Right hindlimb (tissue), 1 donor: ENCODE data around the gene ZNF664.

Source experiments
- DNase-seq: peaks from one replicate; pipeline ENCODE4 v3.0.0-alpha.2; 2018

The ZNF664 gene

GRCh38 chr12:123992118-123992825, 19.3 kb downstream of the ZNF664 start:
- no peak for DNase-seq

DNA sequence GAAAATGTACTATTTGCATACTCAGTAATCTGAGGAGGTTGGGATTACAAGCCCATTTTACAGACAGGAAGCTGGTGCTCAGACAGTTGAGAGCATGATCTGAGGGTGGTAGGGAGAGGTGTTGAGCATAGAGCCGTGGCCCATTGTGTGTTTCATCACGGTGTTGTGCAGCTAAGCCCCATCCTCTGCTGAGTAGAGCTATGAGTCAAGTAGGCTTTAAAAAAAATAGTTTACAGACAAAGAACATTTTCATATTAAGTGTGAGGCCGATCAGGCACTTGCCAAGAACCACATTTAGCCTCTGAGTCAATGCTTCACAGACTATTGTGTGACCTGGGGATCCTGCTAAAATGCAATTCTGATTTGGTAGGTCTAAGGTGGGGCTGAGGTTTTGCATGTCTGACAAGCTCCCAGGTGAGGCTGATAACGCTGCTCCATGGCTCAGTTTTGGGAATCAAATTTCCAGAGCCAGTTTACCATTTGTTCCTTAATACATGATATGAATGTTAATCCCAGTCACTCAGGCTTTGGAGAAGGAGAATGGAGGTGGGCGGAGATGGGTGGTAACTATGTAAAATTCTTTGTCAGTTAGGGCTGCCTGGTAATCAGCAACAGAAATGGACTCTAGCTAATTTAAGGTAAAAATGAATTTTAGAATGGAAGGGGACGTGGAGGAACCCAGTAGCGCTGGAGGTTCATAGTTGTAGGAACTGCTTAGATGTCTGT, 22.2 kb downstream of the ZNF664 start:
- no peak for DNase-seq

- no peak for DNase-seq
Measured at GRCh38 chr12:123996581-123996980, 23.6 kb downstream of the ZNF664 start.

GRCh38 chr12:123997033-123997822, 24.2 kb downstream of the ZNF664 start:
- DNase-seq: no peak

GRCh38 chr12:123997908-123998307, 24.9 kb downstream of the ZNF664 start:
- DNase-seq: no peak

DNA sequence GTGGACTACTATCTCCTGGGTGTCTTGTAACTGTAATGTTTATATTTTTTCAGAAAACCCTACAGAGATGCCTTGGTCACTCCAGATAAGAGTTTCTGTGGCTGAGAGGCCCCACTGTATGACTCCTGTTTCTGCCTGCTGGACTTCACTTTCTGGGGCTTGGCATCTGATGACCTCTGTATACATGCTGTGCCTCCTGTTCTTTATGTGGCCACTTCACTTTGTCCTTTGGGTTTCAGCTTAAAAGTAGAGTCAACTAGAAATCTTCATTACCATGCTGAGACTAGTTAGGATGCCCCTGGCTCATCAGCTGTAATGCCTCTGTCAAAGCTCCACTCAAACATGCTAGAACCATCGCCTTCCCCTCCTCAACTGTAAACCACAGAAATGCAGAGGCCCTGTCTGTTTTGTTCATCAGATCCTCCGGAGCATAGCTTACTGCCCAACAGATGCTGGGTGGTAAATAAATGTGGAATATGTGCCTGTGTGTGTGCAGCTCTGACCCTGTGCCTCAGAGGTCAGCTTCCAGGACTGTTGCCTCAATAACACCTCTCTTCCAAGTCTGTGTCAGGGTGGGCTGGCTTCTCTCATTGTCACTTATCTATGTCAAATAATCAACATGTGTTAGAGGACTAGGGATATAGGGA, 25.5 kb downstream of the ZNF664 start:
- DNase-seq: no peak

- DNase-seq: no peak
Measured at GRCh38 chr12:123998991-123999359, 26.0 kb downstream of the ZNF664 start.

- no peak for DNase-seq
Measured at GRCh38 chr12:124000111-124000510, 27.1 kb downstream of the ZNF664 start.

DNA sequence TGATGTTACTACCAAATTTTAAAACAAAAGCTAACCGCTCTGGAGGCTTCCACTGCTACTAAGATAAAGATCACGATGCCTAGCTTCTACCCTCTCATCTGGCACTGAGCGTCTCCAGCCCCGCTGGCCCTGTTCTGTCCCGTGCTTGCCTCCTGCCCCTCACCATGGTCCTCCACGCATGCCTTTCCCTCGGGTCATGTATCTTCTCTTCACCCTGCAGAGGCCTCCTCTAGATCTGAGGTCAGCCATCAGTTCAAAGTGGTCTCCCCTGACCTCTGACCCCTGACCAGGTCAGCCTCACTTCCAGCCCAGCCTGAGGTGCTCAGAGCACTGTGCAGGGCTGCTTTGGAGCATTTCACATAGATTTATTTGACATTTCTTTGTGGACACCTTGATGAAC, 28.3 kb downstream of the ZNF664 start:
- DNase-seq: no peak

DNA sequence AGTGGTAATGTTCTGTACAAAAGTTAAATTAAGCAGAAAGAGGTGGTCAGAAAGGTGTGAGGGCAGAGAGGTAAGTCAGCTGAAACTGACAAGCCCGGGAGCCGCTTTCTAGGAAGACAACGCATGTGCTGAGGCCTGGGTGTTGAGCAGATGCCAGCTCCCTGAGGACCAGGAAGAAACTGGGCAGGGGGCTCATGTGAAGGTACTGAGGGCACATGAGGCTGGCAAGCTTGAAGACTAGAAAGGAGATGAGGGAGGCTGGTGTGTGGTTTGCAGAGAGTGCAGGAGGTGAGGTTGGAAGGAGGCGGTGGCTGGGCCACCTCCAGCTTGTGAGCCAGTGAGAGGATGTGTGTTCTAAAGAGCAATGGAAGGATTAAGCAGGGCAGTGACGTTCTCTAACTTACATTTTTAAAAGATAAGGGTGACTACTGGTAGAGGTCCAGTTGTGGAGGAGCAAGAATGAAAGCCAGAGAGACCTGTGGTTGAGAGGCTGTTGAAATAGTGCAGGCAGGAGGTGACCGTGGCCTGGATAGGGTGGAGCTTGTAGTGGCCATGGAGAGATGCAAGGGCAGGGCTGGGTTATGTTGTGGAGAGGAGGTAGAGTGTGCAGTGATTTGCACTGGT, 29.1 kb downstream of the ZNF664 start:
- no peak for DNase-seq

DNA sequence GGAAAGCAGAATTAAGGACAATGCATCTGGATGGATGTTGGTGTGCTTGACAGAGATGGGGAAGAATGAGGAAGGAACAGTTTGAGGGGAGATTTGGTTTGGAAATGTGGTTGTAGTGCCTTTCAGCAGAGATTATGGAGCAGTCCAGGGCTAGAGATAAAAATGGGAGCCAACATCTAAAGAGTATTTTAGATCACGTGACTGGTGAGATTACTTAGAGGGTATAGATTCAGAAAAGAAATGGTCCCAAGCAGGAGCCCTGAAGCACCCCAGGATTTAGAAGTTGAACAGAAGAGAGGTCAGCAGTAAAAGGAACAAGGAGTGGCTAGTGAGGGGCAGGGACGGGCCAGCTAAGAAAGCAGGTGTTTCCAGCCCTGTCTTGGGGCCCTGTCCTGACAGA, 29.6 kb downstream of the ZNF664 start:
- no peak for DNase-seq

DNA sequence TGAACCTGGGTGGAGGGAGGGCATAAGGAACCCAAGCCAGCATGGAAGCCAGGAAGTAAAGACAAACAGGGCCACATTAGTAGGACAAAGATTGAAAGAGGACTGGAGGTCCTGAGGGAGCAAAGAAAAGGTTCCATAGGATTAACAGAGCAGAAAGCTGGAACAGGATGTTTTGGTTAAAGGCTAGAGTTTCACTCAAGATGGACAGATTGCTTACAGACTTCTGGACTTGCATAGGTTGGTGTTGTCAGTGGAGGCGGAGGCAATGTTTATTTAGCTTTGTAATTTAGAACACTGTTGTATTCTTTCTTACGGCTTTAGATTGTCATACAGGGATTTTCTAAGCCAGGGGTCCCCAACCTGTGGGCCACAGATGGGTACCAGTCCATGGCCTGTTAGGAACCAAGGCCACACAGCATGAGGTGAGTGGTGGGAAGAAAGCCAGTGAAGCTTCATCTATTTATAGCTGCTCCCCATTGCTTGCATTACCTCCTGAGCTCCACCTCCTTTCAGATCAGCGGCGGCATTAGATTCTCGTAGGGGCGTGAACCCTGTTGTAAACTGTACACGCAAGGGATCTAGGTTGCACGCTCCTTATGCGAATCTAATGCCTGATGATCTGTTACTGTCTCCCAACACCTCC, 31.3 kb downstream of the ZNF664 start:
- no peak for DNase-seq

DNA sequence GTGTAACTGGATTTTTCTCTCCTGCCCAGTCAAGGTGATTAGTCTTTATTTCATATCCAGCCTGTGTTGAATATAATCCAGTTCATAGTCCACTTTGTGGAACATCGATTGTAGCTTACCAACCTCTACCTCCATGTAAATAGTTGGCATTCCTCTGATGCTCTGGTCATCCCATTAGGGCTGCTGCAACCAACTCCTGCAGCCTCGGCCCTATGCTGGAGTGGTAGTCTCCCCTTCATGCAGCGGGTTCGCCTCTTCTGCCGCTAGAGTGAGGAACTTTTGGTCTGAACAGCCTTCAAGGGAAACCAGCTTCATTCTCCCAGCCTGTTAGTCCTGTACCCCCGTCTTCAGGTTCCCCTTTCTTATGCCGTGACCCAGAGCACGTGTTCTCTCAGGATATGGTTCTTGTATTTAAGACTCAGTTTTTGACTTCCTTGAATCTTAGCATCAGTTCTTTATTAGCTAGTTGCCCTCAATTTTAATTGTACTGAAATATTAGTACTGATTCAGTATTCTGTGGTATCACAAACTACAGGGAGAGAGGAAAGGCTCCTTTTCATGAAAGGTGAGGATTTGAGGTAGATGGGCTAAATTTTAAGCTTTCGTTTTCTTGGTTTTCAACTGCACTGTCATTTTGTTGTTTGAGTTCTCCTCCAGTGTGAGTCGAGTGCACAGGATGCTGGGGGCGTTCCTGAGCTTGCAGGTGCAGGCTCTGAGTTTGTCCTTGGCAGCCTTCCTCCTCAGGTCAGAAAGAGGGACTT, 33.2 kb downstream of the ZNF664 start:
- no peak for DNase-seq

- no peak for DNase-seq
Measured at GRCh38 chr12:124006846-124007713, 34.1 kb downstream of the ZNF664 start.

DNA sequence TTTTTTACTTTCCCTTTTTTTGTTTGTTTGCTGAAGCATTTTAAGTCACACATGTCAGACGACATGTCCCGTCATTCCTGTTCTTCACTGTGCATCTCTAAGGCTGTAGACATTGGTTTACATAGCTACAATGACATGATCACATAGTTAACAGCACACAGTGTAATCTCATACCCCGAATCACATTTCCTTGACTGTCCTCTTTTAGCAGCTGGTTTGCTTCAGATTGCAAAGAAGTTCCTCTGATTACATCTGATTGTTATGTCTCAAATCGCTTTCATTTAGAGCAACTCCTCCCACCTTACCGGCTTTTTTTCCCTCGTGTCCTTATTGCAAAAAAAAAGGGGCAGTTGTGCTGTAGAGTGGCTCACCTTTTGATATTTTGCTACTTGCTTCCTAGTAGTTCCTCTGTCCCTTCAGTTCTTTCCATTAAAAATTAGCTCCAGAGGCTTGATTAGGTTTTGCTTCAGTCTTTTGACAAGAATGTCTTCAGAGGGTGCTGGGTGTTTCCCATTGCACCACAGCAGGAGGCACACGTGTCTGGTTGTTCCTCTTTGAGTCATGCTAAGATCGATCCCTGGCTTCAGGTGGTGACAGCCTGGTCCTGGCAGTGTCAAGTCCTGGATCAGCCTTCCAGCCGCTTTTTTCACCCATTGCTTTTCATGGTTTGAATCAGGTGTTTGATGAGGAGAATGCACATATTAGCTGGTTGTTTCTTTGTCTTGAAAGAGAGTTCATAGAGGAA, 35.0 kb downstream of the ZNF664 start:
- no peak for DNase-seq

GRCh38 chr12:124008595-124008994, 35.6 kb downstream of the ZNF664 start:
- no peak for DNase-seq

GRCh38 chr12:124009781-124010180, 36.8 kb downstream of the ZNF664 start:
- no peak for DNase-seq

DNA sequence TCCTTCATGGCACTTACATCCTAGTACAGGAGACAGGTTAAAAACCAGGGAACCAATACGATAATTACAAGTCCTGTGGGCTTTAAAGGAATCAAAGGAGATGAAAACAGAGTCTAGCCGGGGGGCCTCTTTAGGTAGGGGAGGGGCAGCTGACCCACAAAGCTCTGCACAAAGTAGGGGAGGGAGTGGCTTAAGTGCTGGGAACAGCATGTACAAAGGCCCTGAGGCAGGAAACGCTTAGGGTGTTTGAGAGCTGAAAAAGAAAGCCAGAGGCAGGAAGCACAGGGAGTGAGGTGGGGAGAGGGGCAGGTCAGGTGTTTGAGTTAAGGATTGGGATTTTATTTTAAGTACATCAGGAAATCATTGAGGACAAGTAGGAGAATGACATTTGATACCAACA, 37.7 kb downstream of the ZNF664 start:
- DNase-seq: no peak

- no peak for DNase-seq
Measured at GRCh38 chr12:124011435-124012115, 38.6 kb downstream of the ZNF664 start.
